ENCODE results near the gene KAT8.

DNA sequence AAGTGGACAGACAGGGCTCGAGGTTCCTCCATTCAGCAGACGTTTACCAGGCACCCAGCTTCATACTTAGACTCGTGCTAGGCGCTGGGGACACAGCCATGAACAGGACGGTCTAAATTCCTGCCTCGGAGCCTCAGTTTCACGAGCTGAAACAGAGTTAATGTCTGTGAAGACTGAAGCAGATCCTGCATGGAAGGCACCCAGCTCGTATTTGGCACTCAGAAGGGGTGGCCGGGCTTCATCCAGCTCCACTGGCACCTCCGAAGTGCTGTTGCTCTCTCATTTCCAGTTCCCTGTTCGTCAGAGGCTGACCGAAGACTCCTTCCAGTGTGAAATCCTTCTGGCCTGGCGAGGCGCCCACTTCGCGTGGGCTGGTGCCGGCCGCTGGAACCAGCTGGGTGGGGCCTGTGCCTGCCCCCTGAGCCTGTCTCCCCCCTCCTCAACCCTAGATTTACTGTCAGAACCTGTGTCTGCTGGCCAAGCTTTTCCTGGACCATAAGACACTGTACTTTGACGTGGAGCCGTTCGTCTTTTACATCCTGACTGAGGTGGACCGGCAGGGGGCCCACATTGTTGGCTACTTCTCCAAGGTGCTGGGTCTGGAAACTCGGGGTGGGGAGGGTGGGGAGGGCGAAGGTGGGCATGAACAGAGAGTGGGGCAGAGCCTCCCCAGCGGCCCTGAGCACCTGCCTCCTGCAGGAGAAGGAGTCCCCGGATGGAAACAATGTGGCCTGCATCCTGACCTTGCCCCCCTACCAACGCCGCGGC, 12.3 kb downstream of the KAT8 start:
- TF ChIP-seq CTCF (IDR thresholded peaks at IDR 0.05; ENCODE audit: low read depth, low read length, missing input control) (no peak), RAD21 (IDR thresholded peaks at IDR 0.05) (no peak), FOXA1 (IDR thresholded peaks at IDR 0.05) (no peak), YY1 (IDR thresholded peaks at IDR 0.05) (no peak), HNF4A (conservative IDR thresholded peaks at IDR 0.05) (no peak), RXRA (IDR thresholded peaks at IDR 0.05) (no peak), GABPA (IDR thresholded peaks at IDR 0.05 in 1 of 2, conservative IDR thresholded peaks at IDR 0.05 in 1 of 2) (no peak), JUND (IDR thresholded peaks at IDR 0.05) (no peak)
- TF ChIP-seq, protein P1, sequence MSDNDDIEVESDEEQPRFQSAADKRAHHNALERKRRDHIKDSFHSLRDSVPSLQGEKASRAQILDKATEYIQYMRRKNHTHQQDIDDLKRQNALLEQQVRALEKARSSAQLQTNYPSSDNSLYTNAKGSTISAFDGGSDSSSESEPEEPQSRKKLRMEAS (IDR thresholded peaks at IDR 0.05): no peak
